K562 (cell line): ENCODE measurements around the gene KIF15. TPM values are rescaled to one million over a fixed set of nuclear protein-coding genes. Genes with fewer than 3 reads are reported as not detected.

ENCODE experiments used
- BRF1 ChIP-seq: IDR thresholded peaks from 3 replicates; pipeline ENCODE4 v1.6.1; 2011; ENCODE audit warnings: borderline replicate concordance, mild to moderate bottlenecking; ENCODE audit not compliant: insufficient read length; ENCODE audit errors: extremely low read depth
- GATAD2B ChIP-seq: fragments of 450-650 bp; IDR thresholded peaks from 2 replicates; pipeline ENCODE4 v1.6.1; 2017; ENCODE audit warnings: mild to moderate bottlenecking, borderline replicate concordance
- HNRNPUL1 ChIP-seq: fragments of 200-400 bp; formaldehyde crosslinking; IDR thresholded peaks from 2 replicates; pipeline ENCODE4 v1.6.1; 2017; ENCODE audit warnings: low read length
- PCBP2 ChIP-seq: fragments of 200-400 bp; formaldehyde crosslinking; IDR thresholded peaks from 2 replicates; pipeline ENCODE4 v1.6.1; 2018; ENCODE audit warnings: low read length, low read depth, mild to moderate bottlenecking, moderate library complexity; ENCODE audit not compliant: poor library complexity, severe bottlenecking
- SAFB2 ChIP-seq: fragments of 200-400 bp; formaldehyde crosslinking; IDR thresholded peaks from 2 replicates; pipeline ENCODE4 v1.6.1; 2018; ENCODE audit warnings: borderline replicate concordance, low read length, low read depth, moderate library complexity; ENCODE audit not compliant: severe bottlenecking
- ZEB2 ChIP-seq: fragments of 450-650 bp; IDR thresholded peaks from 2 replicates; pipeline ENCODE4 v1.6.1; 2016
- ZNF239 ChIP-seq: fragments of 250-450 bp; sonication (Bioruptor Pico); IDR thresholded peaks from 2 replicates; pipeline ENCODE4 v1.4.0; 2020; ENCODE audit warnings: mild to moderate bottlenecking
- ZNF586 ChIP-seq: fragments of 450-650 bp; formaldehyde crosslinking; conservative IDR thresholded peaks from 2 replicates; pipeline ENCODE4 v1.4.0; 2020; ENCODE audit warnings: mild to moderate bottlenecking, moderate library complexity
- polyA plus RNA-seq, 8 experiments: library from polyadenylated mRNA; depleted of rRNA in 4 of 8; stranded (reverse) in 5 of 8; unstranded in 3 of 8; fragments of >200 nt; fragmentation: Nextera tagmentation in 2 of 8; fragmentation: Illumina TruSeq in 1 of 8; extraction: Ambion mirVana in 2 of 8; extraction: Trizol in 1 of 8; gene quantifications; 2 replicates each; pipeline versions ENCODE4 v1.2.1 to v1.2.3, GENCODE V29; 2011 to 2014; ENCODE audit warnings: inconsistent platforms in 1 of 8, missing spikeins in 1 of 8
- total RNA-seq, 7 experiments: library from RNA; depleted of rRNA in 6 of 7; stranded (reverse); fragments of >200 nt in 6 of 7; fragmentation: Illumina TruSeq in 2 of 7; extraction: Trizol in 2 of 7; gene quantifications; 2 replicates each; pipeline versions ENCODE4 v1.2.1 to v1.2.3, GENCODE V29; 2011 to 2021; ENCODE audit warnings: low replicate concordance in 1 of 7
- TF ChIP-seq, protein P1 (sequence below), 2 experiments: fragments of 450-650 bp; formaldehyde crosslinking in 1 of 2; IDR thresholded peaks; 2 replicates each; pipeline versions ENCODE4 v1.4.0 to v1.6.1; 2014 to 2020; ENCODE audit warnings: mild to moderate bottlenecking in 2 of 2, borderline replicate concordance in 1 of 2, low read depth in 1 of 2

KIF15 gene
- total and polyA plus RNA-seq, 9 of the 15 experiments (the other 6 are each of a cell fraction or from before 2014, with no cell fraction given) = 9.0 to 45.9 (median 26.0) TPM

- TF ChIP-seq, protein P1, sequence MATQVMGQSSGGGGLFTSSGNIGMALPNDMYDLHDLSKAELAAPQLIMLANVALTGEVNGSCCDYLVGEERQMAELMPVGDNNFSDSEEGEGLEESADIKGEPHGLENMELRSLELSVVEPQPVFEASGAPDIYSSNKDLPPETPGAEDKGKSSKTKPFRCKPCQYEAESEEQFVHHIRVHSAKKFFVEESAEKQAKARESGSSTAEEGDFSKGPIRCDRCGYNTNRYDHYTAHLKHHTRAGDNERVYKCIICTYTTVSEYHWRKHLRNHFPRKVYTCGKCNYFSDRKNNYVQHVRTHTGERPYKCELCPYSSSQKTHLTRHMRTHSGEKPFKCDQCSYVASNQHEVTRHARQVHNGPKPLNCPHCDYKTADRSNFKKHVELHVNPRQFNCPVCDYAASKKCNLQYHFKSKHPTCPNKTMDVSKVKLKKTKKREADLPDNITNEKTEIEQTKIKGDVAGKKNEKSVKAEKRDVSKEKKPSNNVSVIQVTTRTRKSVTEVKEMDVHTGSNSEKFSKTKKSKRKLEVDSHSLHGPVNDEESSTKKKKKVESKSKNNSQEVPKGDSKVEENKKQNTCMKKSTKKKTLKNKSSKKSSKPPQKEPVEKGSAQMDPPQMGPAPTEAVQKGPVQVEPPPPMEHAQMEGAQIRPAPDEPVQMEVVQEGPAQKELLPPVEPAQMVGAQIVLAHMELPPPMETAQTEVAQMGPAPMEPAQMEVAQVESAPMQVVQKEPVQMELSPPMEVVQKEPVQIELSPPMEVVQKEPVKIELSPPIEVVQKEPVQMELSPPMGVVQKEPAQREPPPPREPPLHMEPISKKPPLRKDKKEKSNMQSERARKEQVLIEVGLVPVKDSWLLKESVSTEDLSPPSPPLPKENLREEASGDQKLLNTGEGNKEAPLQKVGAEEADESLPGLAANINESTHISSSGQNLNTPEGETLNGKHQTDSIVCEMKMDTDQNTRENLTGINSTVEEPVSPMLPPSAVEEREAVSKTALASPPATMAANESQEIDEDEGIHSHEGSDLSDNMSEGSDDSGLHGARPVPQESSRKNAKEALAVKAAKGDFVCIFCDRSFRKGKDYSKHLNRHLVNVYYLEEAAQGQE (IDR thresholded peaks at IDR 0.05; ENCODE audit: borderline replicate concordance) = no peak
- TF ChIP-seq, protein P1 (CRISPR knock-in tag; IDR thresholded peaks at IDR 0.05; ENCODE audit: low read depth) = no peak
- no peak for TF ChIP-seq ZEB2
- no peak for TF ChIP-seq GATAD2B
- TF ChIP-seq PCBP2 = no peak
- no peak for TF ChIP-seq HNRNPUL1
- no peak for TF ChIP-seq BRF1
- no peak for TF ChIP-seq ZNF586 (CRISPR knock-in tag)
- no peak for TF ChIP-seq SAFB2
- TF ChIP-seq ZNF239 (CRISPR knock-in tag) = no peak
Observed at GRCh38 chr3:44729384-44729910, 32.1 kb upstream of the KIF15 start, which contains the start of gene ZNF501 (continued).
